Measurements from ENCODE around the gene CMIP.
A peak's percentile ranks its signal among the peaks of the same experiment; 100 is the strongest.

The CMIP gene

DNA sequence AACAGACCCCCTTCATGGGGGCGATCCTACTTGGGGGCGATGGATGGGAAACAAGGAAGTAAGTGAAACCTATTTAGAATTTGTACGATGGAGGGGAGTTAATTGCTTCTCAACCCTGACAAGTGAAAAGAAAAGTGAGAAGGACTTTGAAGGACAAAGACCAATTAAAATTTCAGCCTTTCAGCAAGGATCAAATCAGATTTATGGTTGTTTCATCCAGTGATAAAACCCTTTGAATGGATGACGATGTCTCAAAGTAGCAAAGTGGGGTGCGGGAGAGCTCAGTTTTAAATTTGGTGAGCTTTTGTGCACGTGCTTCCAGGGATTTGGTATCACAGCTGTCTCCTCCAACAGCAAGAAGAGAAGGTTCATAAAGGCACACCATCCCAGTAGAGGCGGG lies 51.7 kb downstream of the CMIP start:
- TF ChIP-seq CTCF (IDR thresholded peaks at IDR 0.05; ENCODE audit: insufficient read depth, low read depth, low read length, missing control alignments): no peak
- no peak overlapping the region for H3K4me3 ChIP-seq (ENCODE audit: low read length)
- no peak for DNase-seq (ENCODE audit: low read depth)

GRCh38 chr16:81496742-81497141 lies 52.1 kb downstream of the CMIP start:
- no peak overlapping the region for H3K4me3 ChIP-seq (ENCODE audit: low read length)
- TF ChIP-seq CTCF (IDR thresholded peaks at IDR 0.05; ENCODE audit: insufficient read depth, low read depth, low read length, missing control alignments): no peak

GRCh38 chr16:81497690-81498089 lies 53.1 kb downstream of the CMIP start:
- DNase-seq (ENCODE audit: low read depth): no peak
- TF ChIP-seq CTCF (IDR thresholded peaks at IDR 0.05; ENCODE audit: insufficient read depth, low read depth, low read length, missing control alignments): no peak
- H3K4me3 ChIP-seq (ENCODE audit: low read length): no peak overlapping the region

More at GRCh38 chr16:81496742-81497141, 52.1 kb downstream of the CMIP start:
- no peak for DNase-seq (ENCODE audit: low read depth)

GRCh38 chr16:81498351-81498750 lies 53.7 kb downstream of the CMIP start:
- DNase-seq (ENCODE audit: low read depth): no peak
- TF ChIP-seq CTCF (IDR thresholded peaks at IDR 0.05; ENCODE audit: insufficient read depth, low read depth, low read length, missing control alignments): no peak
- no peak overlapping the region for H3K4me3 ChIP-seq (ENCODE audit: low read length)

GRCh38 chr16:81499576-81500380 lies 55.2 kb downstream of the CMIP start:
- no peak overlapping the region for H3K4me3 ChIP-seq (ENCODE audit: low read length)
- DNase-seq (ENCODE audit: low read depth): peak; percentile 81
- no peak for TF ChIP-seq CTCF (IDR thresholded peaks at IDR 0.05; ENCODE audit: insufficient read depth, low read depth, low read length, missing control alignments)

GRCh38 chr16:81500833-81501521 lies 56.4 kb downstream of the CMIP start:
- no peak overlapping the region for H3K4me3 ChIP-seq (ENCODE audit: low read length)
- no peak for TF ChIP-seq CTCF (IDR thresholded peaks at IDR 0.05; ENCODE audit: insufficient read depth, low read depth, low read length, missing control alignments)
- peak; percentile 62 for DNase-seq (ENCODE audit: low read depth)
